ENCODE measurements around the gene SPTB. TPM values are rescaled to one million over a fixed set of nuclear protein-coding genes. Genes with fewer than 3 reads are reported as not detected.

SPTB gene
- total RNA-seq, 4 donors from 2014 or later, result 123 to 554 (median 266) TPM

GRCh38 chr14:64786296-64787149 is 93.2 kb downstream of the SPTB start:
- intact Hi-C loops (cut with DNase I; ENCODE audit: low total_unique reads), result no loop called here
- Histone ChIP-seq H3K4me3 (no peak overlapping the region), H3K4me1 (peaks cover 11 to 28% of the 10 kb centered on the region in 2 donors), H3K27me3 (no peaks in the 10 kb centered on the region), H3K27ac (peak overlapping the region in 1 of 4 donors; percentile 48), H3K9me3 (no peaks in the 10 kb centered on the region), H3K36me3 (peaks cover 0 to 63% of the 10 kb centered on the region in 2 donors)
- in situ Hi-C loops (cut with MboI; ENCODE audit: low sequenced_read_pairs in 4 of 4), result no loop called here
- DNase-seq, result no peak
- ATAC-seq, result no peak
- no peak for TF ChIP-seq POLR2A (IDR thresholded peaks at IDR 0.05)
- no peak for TF ChIP-seq CTCF (IDR thresholded peaks at IDR 0.05 in 4 of 5, conservative IDR thresholded peaks at IDR 0.05 in 1 of 5)

GRCh38 chr14:64784006-64784405 is 95.7 kb downstream of the SPTB start:
- H3K27me3 ChIP-seq, result no peaks in the 10 kb centered on the region
- no peaks in the 10 kb centered on the region for H3K9me3 ChIP-seq
- intact Hi-C loops (cut with DNase I; ENCODE audit: low total_unique reads), result no loop called here
- H3K4me3 ChIP-seq, result no peak overlapping the region
- peaks cover 0 to 53% of the 10 kb centered on the region in 2 donors for H3K36me3 ChIP-seq
- peaks cover 14 to 20% of the 10 kb centered on the region in 2 donors for H3K4me1 ChIP-seq
- DNase-seq, result no peak
- ATAC-seq, result no peak
- in situ Hi-C loops (cut with MboI; ENCODE audit: low sequenced_read_pairs in 4 of 4), result no loop called here
- H3K27ac ChIP-seq, result peak overlapping the region in 1 of 4 donors; percentile 48
- TF ChIP-seq POLR2A (IDR thresholded peaks at IDR 0.05) (no peak), CTCF (IDR thresholded peaks at IDR 0.05 in 4 of 5, conservative IDR thresholded peaks at IDR 0.05 in 1 of 5) (no peak)

- ATAC-seq, result no peak
- in situ Hi-C loops (cut with MboI; ENCODE audit: low sequenced_read_pairs in 4 of 4), result no loop called here
- no peak for TF ChIP-seq CTCF (IDR thresholded peaks at IDR 0.05 in 4 of 5, conservative IDR thresholded peaks at IDR 0.05 in 1 of 5)
- TF ChIP-seq POLR2A (IDR thresholded peaks at IDR 0.05), result no peak
- DNase-seq, result no peak
- Histone ChIP-seq H3K4me3 (no peak overlapping the region), H3K27me3 (no peaks in the 10 kb centered on the region), H3K9me3 (no peaks in the 10 kb centered on the region), H3K27ac (peak overlapping the region in 1 of 4 donors; percentile 5), H3K36me3 (peaks cover 0 to 53% of the 10 kb centered on the region in 2 donors), H3K4me1 (peaks cover 24 to 27% of the 10 kb centered on the region in 2 donors)
- intact Hi-C loops (cut with DNase I; ENCODE audit: low total_unique reads), result no loop called here
Observed at GRCh38 chr14:64782196-64782595, 97.5 kb downstream of the SPTB start.

- peaks cover 0 to 51% of the 10 kb centered on the region in 2 donors for H3K36me3 ChIP-seq
- no peaks in the 10 kb centered on the region for H3K9me3 ChIP-seq
- DNase-seq (peak in 1 of 2 donors; percentile 71), ATAC-seq (peak; percentile 38 to 66)
- TF ChIP-seq POLR2A (IDR thresholded peaks at IDR 0.05) (no peak), CTCF (IDR thresholded peaks at IDR 0.05 in 4 of 5, conservative IDR thresholded peaks at IDR 0.05 in 1 of 5) (no peak)
- peaks cover 24 to 27% of the 10 kb centered on the region in 2 donors for H3K4me1 ChIP-seq
- H3K27ac ChIP-seq, result peak overlapping the region in 3 of 4 donors; percentile 63 to 81 (median 77)
- in situ Hi-C loops (cut with MboI; ENCODE audit: low sequenced_read_pairs in 4 of 4), result no loop called here
- H3K4me3 ChIP-seq, result no peak overlapping the region
- H3K27me3 ChIP-seq, result no peaks in the 10 kb centered on the region
- intact Hi-C loops (cut with DNase I; ENCODE audit: low total_unique reads), result no loop called here
Observed at GRCh38 chr14:64779472-64779871, 100.2 kb downstream of the SPTB start.
